ENCODE results near the gene C16orf89.

Gene C16orf89

GRCh38 chr16:5002699-5003143, 63.0 kb downstream of the C16orf89 start:
- no peak for DNase-seq

DNA sequence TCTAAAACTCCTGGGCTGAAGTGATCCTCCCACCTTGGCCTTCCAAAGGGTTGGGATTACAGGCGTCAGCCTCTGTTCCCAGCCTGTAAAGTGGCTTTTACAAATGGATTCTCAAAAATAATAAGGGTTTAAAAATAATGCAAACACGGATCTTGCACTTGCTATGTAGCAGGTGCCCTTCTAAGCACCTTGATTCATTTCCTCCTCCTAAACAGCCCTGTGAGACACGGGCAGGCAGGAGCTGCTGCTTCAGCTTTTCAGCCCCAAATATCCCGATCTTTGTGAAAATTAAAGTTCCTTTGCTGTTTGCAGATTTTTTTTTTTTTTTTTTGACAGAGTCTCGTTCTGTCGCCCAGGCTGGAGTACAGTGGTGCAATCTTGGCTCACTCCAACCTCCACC, 63.8 kb downstream of the C16orf89 start:
- no peak for DNase-seq

GRCh38 chr16:5001571-5001970, 64.2 kb downstream of the C16orf89 start:
- no peak for DNase-seq

GRCh38 chr16:5000573-5001001, 65.2 kb downstream of the C16orf89 start:
- no peak for DNase-seq

- DNase-seq: no peak
Observed at GRCh38 chr16:4994719-4995434, 70.9 kb downstream of the C16orf89 start.
